Hepatocyte (in vitro differentiated cells): Measurements from ENCODE around the gene HERC4.

Experiments
- EZH2phosphoT487 ChIP-seq: fragments of 200-600 bp; sonication (generic); IDR thresholded peaks from one replicate; pipeline ENCODE4 v1.6.1; 2018; ENCODE audit warnings: antibody characterized with exemption, mild to moderate bottlenecking, low read depth, moderate library complexity; ENCODE audit not compliant: unreplicated experiment, severe bottlenecking
- TF ChIP-seq, protein P1 (sequence below): fragments of 200-600 bp; sonication (generic); IDR thresholded peaks from 2 replicates; pipeline ENCODE4 v1.5.1; 2016; ENCODE audit warnings: antibody characterized with exemption, mild to moderate bottlenecking; ENCODE audit not compliant: poor library complexity

GRCh38 chr10:68074775-68075549, at the start of gene HERC4:
- TF ChIP-seq, protein P1, sequence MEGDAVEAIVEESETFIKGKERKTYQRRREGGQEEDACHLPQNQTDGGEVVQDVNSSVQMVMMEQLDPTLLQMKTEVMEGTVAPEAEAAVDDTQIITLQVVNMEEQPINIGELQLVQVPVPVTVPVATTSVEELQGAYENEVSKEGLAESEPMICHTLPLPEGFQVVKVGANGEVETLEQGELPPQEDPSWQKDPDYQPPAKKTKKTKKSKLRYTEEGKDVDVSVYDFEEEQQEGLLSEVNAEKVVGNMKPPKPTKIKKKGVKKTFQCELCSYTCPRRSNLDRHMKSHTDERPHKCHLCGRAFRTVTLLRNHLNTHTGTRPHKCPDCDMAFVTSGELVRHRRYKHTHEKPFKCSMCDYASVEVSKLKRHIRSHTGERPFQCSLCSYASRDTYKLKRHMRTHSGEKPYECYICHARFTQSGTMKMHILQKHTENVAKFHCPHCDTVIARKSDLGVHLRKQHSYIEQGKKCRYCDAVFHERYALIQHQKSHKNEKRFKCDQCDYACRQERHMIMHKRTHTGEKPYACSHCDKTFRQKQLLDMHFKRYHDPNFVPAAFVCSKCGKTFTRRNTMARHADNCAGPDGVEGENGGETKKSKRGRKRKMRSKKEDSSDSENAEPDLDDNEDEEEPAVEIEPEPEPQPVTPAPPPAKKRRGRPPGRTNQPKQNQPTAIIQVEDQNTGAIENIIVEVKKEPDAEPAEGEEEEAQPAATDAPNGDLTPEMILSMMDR: no peak
- TF ChIP-seq EZH2phosphoT487: no peak
